Psoas muscle (tissue), 8 donors: Measurements from ENCODE around the gene HUNK. TPM values are rescaled to one million over a fixed set of nuclear protein-coding genes. Genes with fewer than 3 reads are reported as not detected.
"Not testable (repeated sequence)": the region's sequence is repeated elsewhere in the genome, so short reads cannot be mapped to it uniquely, and the experiment has no call there.

Experiments used
- ATAC-seq, 4 donors: fragments of 200-7000 bp; cut with Tn5 transposase; one replicate each; pipeline ENCODE4 v1.9.1; 2020; ENCODE audit warnings: moderate library complexity in 3 of 4, mild to moderate bottlenecking in 2 of 4
- DNase-seq, 2 donors: peaks; one replicate each; pipeline ENCODE4 v3.0.0-alpha.2; 2020
- H3K27ac ChIP-seq: fragments of 200-600 bp; one replicate; pipeline ENCODE4 v1.8.0; 2022
- H3K27me3 ChIP-seq, 3 donors: fragments of 200-600 bp in 1 of 3; one replicate each; pipeline versions ENCODE4 v1.6.1 to v1.8.0; 2013 to 2022; ENCODE audit warnings: low read length in 2 of 3, mild to moderate bottlenecking in 2 of 3, moderate library complexity in 1 of 3; ENCODE audit not compliant: insufficient read depth in 3 of 3
- H3K36me3 ChIP-seq, 2 donors: fragments of 200-600 bp in 1 of 2; one replicate each; pipeline versions ENCODE4 v1.6.1 to v1.8.0; 2013 to 2022; ENCODE audit warnings: low read depth in 1 of 2, mild to moderate bottlenecking in 1 of 2, moderate library complexity in 1 of 2; ENCODE audit not compliant: insufficient read depth in 1 of 2
- H3K4me1 ChIP-seq: fragments of 200-600 bp; one replicate; pipeline ENCODE4 v1.8.0; 2022
- H3K4me3 ChIP-seq: fragments of 200-600 bp; one replicate; pipeline ENCODE4 v1.8.0; 2022; ENCODE audit warnings: mild to moderate bottlenecking
- H3K9me3 ChIP-seq: fragments of 200-600 bp; one replicate; pipeline ENCODE4 v1.8.0; 2022
- WGBS, 3 donors: extraction: QIAGEN DNeasy Blood & Tissue Kit; methylation state at CpG; one replicate each; pipeline versions ENCODE4 v1.1.6 to v1.1.7; 2013; 5-methylcytosine and 5-hydroxymethylcytosine counted together
- intact Hi-C, 2 donors: fragments of 100-400 bp; cut with DNase I; formaldehyde crosslinking; loops; one replicate each; pipeline versions ENCODE4 v1.11.0 to v1.14.2; 2022
- polyA plus RNA-seq, 3 donors: library from polyadenylated mRNA; stranded (reverse); fragments of 200-250 nt; gene quantifications; one replicate each; pipeline ENCODE4 v1.2.3, GENCODE V29; 2013
- total RNA-seq, 4 donors: library from RNA; stranded (reverse); fragmentation: NEBNext Ultra II Directional in 2 of 4; extraction: Animal tissue kit (Norgen Biotek cat#: 25700) in 2 of 4; gene quantifications; one replicate each; pipeline versions ENCODE4 v1.2.1 to v1.2.4, GENCODE V29; 2021 to 2023
- TF ChIP-seq, protein P1 (sequence below): fragments of 200-600 bp; IDR thresholded peaks from one replicate; pipeline ENCODE4 v1.8.0; 2022; ENCODE audit warnings: antibody characterized with exemption
- donor health status: healthy with polysubstance abuse.
- donor health status: DM: no; HTN: no; CAD: no; lungs with moderate emphysema.
- donor health status: Bipolar disorder and iron deficiency.
- donor health status: healthy.
- donor health status: DM: yes; HTN: yes; CAD: no.
- donor health status: DM: no; HTN: no; CAD: no.
- donor health status: DM: no; HTN: no; CAD: no.
- donor health status: DM: yes; HTN: yes; CAD: no.

Gene HUNK
- total and polyA plus RNA-seq, 7 donors: 0.03 to 0.54 (median 0.10) TPM

DNA sequence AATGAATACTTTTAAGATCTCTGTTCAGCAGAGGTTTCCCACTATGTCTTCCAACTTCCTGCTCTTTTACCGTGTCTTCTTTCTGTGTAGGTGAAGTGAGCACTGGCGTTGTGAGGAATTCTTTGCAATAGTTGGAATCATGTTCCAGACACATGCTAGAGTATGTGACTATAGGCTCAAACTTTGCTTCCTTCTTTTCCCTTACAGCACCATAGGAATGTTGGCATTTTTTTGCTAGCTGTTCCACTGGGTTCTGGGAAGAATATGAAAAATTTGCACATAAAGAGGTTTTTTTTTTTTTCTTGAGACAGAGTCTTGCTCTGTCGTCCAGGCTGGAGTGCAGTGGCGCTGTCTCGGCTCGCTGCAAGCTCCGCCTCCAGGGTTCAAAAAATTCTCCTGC lies 15.7 kb upstream of the HUNK start:
- intact Hi-C loops: no loop called here
- Histone ChIP-seq H3K36me3 (no peaks in the 10 kb centered on the region), H3K4me3 (no peak overlapping the region), H3K27me3 (peaks cover 0 to 5% (median 0%) of the 10 kb centered on the region in 3 donors), H3K27ac (no peak overlapping the region), H3K4me1 (no peaks in the 10 kb centered on the region), H3K9me3 (no peaks in the 10 kb centered on the region)
- DNase-seq (no peak), ATAC-seq (no peak)
- 69 to 74% (median 72%) methylated on average over 7 of the region's 7 CpGs for WGBS, 3 donors
- TF ChIP-seq, protein P1, sequence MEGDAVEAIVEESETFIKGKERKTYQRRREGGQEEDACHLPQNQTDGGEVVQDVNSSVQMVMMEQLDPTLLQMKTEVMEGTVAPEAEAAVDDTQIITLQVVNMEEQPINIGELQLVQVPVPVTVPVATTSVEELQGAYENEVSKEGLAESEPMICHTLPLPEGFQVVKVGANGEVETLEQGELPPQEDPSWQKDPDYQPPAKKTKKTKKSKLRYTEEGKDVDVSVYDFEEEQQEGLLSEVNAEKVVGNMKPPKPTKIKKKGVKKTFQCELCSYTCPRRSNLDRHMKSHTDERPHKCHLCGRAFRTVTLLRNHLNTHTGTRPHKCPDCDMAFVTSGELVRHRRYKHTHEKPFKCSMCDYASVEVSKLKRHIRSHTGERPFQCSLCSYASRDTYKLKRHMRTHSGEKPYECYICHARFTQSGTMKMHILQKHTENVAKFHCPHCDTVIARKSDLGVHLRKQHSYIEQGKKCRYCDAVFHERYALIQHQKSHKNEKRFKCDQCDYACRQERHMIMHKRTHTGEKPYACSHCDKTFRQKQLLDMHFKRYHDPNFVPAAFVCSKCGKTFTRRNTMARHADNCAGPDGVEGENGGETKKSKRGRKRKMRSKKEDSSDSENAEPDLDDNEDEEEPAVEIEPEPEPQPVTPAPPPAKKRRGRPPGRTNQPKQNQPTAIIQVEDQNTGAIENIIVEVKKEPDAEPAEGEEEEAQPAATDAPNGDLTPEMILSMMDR: no peak

DNA sequence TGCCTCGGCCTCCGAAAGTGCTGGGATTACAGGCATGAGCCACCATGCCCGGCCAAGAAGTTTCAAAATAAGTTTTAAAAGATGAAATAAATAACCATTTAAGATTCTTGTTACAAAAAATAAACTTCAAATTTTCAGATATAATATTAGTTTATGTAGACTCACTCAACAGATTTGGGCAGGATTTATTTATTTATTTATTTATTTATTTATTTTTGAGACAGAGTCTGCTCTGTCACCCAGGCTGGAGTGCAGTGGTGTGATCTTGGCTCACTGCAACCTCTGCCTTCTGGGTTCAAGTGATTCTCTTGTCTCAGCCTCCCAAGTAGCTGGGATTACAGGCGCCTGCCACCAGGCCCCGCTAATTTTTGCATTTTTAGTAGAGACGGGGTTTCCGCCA lies 15.2 kb upstream of the HUNK start:
- ATAC-seq, H3K9me3 ChIP-seq, H3K4me1 ChIP-seq, H3K36me3 ChIP-seq, H3K27me3 ChIP-seq, DNase-seq, H3K4me3 ChIP-seq, intact Hi-C loops, H3K27ac ChIP-seq: not testable (repeated sequence)
- WGBS, 3 donors: 79 to 85% (median 82%) methylated on average over 7 of the region's 7 CpGs

DNA sequence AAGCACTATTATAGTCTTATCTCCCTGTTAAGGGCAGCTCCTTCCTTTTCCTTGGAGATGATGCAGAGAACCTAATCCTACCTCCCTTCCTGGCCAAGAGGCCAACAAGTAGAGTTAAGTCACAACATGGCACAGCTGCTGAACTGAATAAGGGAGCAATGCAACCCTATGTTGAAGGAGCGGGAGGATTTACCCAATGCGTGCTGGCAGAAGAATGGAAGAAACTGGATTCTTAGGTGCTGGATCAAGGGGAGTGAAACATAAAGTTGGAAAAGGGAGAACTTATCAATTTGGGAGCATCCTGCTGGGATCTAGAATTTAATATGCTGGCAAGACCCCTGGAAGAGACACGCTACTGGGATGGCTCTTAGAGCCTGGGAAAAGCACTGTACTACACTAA lies 12.0 kb upstream of the HUNK start:
- intact Hi-C loops: no loop called here

GRCh38 chr21:31862078-31862477 lies 10.7 kb upstream of the HUNK start:
- TF ChIP-seq, protein P1: no peak
- Histone ChIP-seq H3K9me3 (no peaks in the 10 kb centered on the region), H3K36me3 (no peaks in the 10 kb centered on the region), H3K27ac (no peak overlapping the region), H3K27me3 (peaks cover 0 to 5% (median 0%) of the 10 kb centered on the region in 3 donors), H3K4me1 (peaks cover 4% of the 10 kb centered on the region), H3K4me3 (no peak overlapping the region)
- WGBS, 3 donors: 78 to 89% (median 81%) methylated on average over 7 of the region's 7 CpGs
- intact Hi-C loops: no loop called here
- DNase-seq (no peak), ATAC-seq (no peak)

More for the DNA sequence above, 12.0 kb upstream of the HUNK start:
- TF ChIP-seq, protein P1: no peak
- Histone ChIP-seq H3K27ac (no peak overlapping the region), H3K36me3 (no peaks in the 10 kb centered on the region), H3K9me3 (no peaks in the 10 kb centered on the region), H3K27me3 (no peaks in the 10 kb centered on the region), H3K4me1 (peaks cover 2% of the 10 kb centered on the region), H3K4me3 (no peak overlapping the region)
- WGBS, 3 donors: 95 to 97% (median 97%) methylated on average over 3 of the region's 3 CpGs
- DNase-seq (no peak), ATAC-seq (no peak)

DNA sequence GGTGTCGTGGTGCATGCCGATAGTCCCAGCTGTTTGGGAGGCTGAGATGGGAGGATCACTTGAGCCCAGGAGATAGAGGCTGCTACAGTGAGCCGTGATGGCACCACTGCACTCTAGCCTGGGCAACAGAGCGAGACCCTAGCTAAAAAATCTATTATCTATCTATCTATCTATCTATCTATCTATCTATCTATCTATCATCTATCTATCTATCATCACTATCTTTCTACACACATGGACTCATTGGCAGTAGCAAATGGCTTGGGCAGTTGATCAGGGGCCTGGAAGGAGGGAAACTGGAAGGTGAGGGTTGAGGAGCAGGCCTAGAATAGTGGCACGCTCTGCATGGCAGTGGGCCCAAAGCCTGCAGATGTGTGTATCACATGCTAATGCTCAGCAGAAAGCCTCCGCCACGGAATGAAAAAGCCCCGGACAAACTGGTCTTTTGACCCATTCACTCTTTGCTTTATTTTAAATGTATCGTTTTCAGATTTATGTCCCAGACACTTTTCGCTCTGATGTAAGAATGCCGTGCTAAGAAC lies 7.3 kb upstream of the HUNK start:
- 75 to 81% (median 78%) methylated on average over 11 of the region's 11 CpGs for WGBS, 3 donors
- peaks cover 4% of the 10 kb centered on the region for H3K4me1 ChIP-seq
- TF ChIP-seq, protein P1: no peak
- no peak overlapping the region for H3K27ac ChIP-seq
- no peak overlapping the region for H3K4me3 ChIP-seq
- intact Hi-C loops: loop anchor here in 1 of 2 donors (5.0 kb wide), 1 partner anchor 392 kb away; no protein-coding TSS in a partner anchor
- H3K36me3 ChIP-seq: no peaks in the 10 kb centered on the region
- peaks cover 0 to 18% (median 2%) of the 10 kb centered on the region in 3 donors for H3K27me3 ChIP-seq
- no peak for DNase-seq
- no peak for ATAC-seq
- no peaks in the 10 kb centered on the region for H3K9me3 ChIP-seq
